HG03354 (cell line): Measurements from ENCODE around the gene CDC34.

Experiments used
- ATAC-seq: cut with Tn5 transposase; IDR thresholded peaks from one replicate; pipeline ENCODE4 v1.9.1; 2021; ENCODE audit warnings: mild to moderate bottlenecking; ENCODE audit not compliant: unreplicated experiment, poor library complexity, severe bottlenecking

CDC34 gene

GRCh38 chr19:567296-567900 is 35.8 kb downstream of the CDC34 start:
- ATAC-seq = no peak

GRCh38 chr19:570251-570686 is 38.7 kb downstream of the CDC34 start:
- no peak for ATAC-seq

DNA sequence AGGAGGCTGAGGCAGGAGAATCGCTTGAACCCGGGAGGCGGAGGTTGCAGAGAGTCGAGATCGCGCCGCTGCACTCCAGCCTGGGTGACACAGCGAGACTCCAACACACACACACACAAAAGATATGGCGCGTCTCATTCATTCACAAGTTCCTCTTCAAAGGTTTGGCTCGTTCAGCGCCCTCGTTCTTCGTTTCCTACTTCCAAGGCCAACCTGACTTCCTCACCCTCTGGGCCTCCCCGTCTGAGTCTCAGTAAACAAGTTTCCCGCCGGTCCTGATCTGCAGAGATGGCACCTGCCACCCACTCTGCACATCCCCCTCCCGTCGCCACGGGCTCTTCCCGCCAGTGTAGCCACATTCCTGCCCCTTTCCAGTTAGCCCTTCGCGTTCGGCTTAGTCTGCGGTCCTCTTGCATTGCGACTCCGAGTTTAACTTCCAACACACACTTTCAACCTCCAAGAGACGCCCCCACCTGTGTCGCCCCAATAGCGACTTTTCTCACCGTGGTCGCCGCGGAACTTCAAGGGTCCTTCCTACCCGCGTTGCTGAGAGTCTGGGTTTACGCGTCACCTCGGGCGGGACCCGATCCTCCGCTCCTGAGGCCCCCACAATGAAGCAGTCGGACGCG is 39.5 kb downstream of the CDC34 start:
- ATAC-seq = no peak

- ATAC-seq = no peak
These were observed 40.0 kb downstream of the CDC34 start for GRCh38 chr19:571566-571974.

DNA sequence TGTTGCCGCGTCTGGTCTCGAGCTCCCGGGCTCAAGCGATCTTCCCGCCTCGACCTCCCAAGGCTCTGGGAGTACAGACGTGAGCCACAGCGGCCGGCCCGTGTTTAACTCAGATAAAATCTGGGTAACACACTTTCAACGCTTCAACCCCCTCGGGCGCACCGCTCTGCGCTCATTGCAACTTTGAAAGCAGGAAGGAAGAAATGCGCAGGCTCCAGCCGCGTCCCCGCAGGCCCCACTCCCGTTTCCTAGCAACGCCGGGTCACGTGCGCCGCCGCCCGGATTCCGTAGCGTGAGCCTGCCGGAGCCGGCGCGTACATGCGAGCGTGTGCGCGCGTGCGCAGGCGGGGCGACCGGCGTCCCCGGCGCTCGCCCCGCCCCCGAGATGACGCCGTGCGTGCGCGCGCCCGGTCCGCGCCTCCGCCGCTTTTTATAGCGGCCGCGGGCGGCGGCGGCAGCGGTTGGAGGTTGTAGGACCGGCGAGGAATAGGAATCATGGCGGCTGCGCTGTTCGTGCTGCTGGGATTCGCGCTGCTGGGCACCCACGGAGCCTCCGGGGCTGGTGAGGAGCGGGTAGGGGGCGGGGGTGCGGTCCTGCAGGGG is 40.7 kb downstream of the CDC34 start, which contains the start of gene BSG:
TSS of gene BSG (plus strand) at position 457 of the 603 bp plus-strand sequence. CDS start at position 496, 39 bp downstream.
- ATAC-seq = peak; percentile 73

- ATAC-seq = peak; percentile 36
These were observed 41.4 kb downstream of the CDC34 start for GRCh38 chr19:572743-573518.

- no peak for ATAC-seq
These were observed 41.9 kb downstream of the CDC34 start for GRCh38 chr19:573519-573825.

DNA sequence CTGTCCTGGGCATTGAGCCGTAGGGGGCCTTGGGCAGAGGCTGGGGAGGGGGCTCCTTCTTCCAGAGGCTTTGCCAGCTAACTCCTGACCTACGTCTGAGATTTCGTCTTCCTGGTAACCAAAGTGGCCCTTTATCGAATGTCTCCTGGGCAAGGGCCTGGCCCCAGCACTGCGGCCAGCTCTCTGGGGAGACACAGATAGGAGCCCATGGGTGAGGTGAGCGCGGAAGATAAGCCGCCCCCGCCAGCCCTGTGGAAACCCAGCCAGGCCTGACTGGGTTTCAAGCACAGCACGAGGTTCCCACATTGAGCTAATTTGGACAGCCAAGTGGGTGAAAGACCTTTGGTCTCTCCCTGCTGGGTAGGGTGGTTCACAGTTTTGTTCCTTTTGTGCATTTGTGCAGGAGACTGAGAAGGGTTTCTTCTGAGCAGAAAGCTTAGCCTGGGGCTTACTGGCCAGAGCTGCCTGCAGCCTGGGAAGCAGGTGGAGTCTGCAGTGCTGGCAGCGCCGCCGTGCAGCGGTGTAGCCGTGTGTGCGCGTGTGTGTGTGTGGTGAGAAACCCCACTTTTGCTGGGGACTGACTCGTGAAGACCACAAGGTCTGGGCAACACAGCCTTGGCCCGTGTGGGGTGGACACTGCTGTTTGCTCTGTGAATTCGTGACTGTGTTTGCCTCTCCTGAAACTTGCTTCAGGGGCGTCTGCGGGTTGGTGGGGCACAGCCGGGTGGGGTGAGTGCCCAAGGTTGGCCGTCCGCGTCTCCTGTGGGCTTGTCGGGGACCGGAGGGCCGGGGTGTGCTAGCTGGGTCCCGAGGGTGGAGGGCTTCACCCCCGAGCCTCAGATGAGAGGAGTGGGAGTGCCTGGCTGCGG is 43.3 kb downstream of the CDC34 start:
- no peak for ATAC-seq

DNA sequence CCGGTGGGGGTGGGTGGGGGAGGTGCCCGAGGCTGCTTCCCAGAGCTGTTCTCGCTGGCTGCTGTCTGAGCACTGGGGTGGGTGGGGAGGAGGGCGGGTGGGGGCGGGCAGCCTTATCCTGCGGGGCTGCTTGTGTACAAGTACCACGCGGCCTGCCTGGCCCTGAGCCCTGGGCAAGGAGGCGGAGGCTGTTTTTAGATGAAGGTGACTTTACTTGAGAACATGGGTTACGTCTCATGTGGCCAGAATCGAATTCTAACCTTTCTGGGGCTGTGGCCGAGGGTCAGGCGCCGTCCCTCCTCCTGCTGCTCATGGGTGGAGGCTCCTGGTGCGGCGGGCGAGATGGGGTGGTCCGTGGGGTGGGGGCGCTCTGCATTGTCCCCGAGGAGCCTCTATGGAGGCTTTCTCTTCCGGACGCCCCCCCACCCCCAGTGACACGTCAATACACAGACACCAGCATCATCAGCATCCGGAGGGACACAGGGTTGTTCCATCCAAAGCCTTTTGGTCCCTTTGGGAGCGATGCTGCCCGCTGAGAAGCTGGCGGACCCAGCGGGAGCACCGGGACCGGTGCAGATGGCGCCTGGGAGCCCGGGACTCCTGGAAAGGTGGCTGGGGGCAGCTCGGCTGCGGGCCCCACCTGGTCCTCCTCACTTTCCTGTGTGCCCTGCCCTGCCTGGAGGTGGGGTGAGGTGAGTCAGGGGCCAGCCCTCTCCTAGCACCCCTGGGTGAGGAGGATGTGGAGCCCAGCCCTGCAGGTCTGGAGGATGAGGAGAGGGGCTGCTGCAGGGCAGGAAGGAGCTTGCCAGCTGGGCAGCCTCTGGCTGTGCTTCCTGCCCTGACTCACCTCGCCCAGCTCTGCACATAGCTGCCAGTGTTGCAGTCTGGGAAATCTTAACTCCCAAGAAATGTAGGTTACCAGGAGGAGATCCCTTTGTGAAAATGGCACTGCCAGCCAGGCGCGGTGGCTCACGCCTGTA is 44.3 kb downstream of the CDC34 start:
- ATAC-seq = no peak

DNA sequence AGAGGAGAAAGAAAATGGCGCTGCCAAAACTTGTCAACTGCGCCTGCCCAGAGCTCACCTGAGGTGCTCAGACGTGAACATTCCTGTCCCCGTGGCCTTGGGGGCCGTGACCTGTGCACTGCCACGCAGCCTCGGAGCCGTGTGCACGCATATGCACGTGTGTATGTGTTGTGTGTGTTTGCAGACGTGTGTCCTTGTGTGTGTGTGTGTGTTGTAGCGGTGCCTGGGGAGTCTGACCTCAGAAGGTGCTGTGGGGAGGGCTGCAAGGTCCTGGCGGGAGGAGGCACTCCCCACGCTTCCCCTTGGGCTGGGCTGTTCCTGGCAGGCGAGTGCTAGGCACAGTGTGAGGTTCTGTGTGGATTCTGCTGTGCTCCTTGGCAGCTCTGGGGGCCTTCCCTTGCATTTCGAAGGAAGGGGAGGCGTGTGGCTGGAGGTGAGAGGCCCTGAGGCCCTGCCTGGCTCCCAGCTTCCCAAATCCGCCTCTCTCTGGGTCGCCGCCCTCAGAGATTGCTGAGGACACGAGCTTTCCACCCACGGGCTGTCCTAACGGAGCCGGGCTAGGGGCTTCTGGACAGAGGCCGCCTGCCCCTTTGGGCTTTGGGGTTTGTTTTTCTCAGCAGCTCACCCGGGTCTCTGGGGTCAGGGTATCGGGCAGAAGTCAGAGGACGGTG is 45.3 kb downstream of the CDC34 start:
- no peak for ATAC-seq

DNA sequence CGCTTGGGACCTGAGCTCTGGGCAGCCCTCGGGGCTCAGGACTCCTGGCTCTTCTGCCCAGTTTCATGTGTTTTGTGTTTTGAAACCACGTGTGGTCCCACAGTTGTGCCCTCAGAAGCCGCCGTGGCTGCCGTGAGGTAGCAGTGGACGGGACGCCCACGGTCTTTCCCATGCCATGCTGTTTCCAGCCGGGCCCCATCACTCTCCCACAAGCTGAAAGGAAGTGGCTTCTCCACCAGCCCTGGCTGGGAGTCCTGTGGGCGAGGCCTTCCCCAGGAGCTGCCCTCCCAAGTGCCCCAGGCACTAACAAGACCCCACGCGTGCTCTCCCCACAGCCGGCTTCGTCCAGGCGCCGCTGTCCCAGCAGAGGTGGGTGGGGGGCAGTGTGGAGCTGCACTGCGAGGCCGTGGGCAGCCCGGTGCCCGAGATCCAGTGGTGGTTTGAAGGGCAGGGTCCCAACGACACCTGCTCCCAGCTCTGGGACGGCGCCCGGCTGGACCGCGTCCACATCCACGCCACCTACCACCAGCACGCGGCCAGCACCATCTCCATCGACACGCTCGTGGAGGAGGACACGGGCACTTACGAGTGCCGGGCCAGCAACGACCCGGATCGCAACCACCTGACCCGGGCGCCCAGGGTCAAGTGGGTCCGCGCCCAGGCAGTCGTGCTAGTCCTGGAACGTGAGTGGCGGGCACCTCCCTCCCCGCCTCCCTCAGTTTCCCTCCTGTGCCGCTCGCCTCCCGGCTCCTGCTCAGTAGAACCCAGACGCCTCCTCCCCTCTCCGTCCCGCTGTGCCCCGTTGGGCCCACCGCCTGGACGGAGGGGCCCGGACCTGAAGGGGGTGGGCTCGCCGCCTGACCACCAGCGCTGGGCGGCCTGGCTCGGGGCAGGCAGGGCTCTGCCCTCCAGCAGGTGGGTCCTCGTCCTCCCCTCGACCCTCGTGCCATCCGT is 46.2 kb downstream of the CDC34 start:
- ATAC-seq = no peak

GRCh38 chr19:579111-579841 is 47.7 kb downstream of the CDC34 start:
- no peak for ATAC-seq

DNA sequence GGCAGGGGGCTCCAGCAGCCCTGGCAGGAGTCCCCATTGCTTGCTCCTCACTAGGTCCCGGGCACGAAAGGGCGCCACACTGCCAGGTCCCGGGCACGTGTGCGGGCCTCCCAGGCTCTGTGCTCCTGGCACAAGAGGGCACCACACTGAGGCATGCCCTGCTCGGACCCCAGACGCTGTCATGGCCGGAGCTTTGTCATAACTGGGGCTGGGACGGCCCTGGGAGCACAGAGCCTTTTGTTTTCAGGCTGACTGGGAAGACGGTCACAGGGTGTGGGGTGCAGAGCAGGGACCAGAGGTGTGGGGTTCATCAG is 48.2 kb downstream of the CDC34 start:
- ATAC-seq = no peak

GRCh38 chr19:580274-580835 is 48.8 kb downstream of the CDC34 start:
- no peak for ATAC-seq

DNA sequence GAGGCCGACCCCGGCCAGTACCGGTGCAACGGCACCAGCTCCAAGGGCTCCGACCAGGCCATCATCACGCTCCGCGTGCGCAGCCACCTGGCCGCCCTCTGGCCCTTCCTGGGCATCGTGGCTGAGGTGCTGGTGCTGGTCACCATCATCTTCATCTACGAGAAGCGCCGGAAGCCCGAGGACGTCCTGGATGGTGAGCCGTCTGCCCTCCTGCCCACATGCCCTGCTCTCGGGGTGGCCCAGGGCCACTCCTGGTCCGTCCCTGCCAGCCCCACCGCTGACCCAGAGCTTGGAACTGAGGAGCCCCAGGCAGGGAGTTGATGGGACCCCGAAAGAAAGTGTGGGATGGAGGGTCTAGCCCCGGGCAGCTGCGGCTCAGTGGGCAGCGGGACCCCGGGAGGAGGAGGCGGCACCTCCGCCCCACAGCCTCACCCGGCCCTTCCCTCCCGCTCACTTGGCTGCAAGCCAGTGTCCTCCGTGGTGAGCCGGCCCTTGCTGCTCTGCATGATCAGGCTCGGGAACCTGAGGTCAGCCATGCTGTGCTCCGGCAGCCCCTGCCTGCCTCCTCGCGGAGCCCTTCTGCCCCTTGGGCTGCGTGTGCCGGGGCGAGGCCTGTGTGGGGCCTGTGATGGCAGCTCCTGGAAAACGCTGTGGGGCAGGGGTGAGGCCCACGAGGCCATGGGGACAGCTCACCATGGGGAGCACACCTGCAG is 50.0 kb downstream of the CDC34 start:
- no peak for ATAC-seq
